Globus pallidus (tissue), 1 donor: ENCODE results near the gene SPATS2.

Experiments
- DNase-seq: peaks from one replicate; pipeline ENCODE4 v3.0.0-alpha.2; 2015; ENCODE audit warnings: low spot score

Gene SPATS2

GRCh38 chr12:49556391-49557186 is 189.3 kb downstream of the SPATS2 start:
- DNase-seq, result no peak

GRCh38 chr12:49557187-49557916 is 190.1 kb downstream of the SPATS2 start:
- no peak for DNase-seq

GRCh38 chr12:49557917-49558215 is 190.6 kb downstream of the SPATS2 start:
- DNase-seq, result no peak

GRCh38 chr12:49558526-49558925 is 191.3 kb downstream of the SPATS2 start:
- no peak for DNase-seq

- DNase-seq, result no peak
Measured at GRCh38 chr12:49559011-49559675, 191.9 kb downstream of the SPATS2 start.

- no peak for DNase-seq
Measured at GRCh38 chr12:49560695-49561094, 193.4 kb downstream of the SPATS2 start.

GRCh38 chr12:49562233-49562632 is 195.0 kb downstream of the SPATS2 start:
- no peak for DNase-seq

GRCh38 chr12:49562831-49563230 is 195.6 kb downstream of the SPATS2 start:
- DNase-seq, result no peak

GRCh38 chr12:49563951-49564685 is 196.9 kb downstream of the SPATS2 start:
- DNase-seq, result no peak

GRCh38 chr12:49564686-49565405 is 197.6 kb downstream of the SPATS2 start:
- no peak for DNase-seq

GRCh38 chr12:49565406-49566265 is 198.4 kb downstream of the SPATS2 start:
- DNase-seq, result no peak

GRCh38 chr12:49566361-49566760 is 199.1 kb downstream of the SPATS2 start:
- DNase-seq, result no peak

GRCh38 chr12:49567302-49567610 is 200.0 kb downstream of the SPATS2 start:
- no peak for DNase-seq

- DNase-seq, result peak; percentile 90
Measured at GRCh38 chr12:49567611-49568441, 200.6 kb downstream of the SPATS2 start, which contains the start of gene MCRS1. TSS of gene MCRS1 (minus strand) at chr12:49568142. CDS start at chr12:49566731, 1,411 bp downstream.

- DNase-seq, result no peak
Measured at GRCh38 chr12:49568442-49569162, 201.3 kb downstream of the SPATS2 start.
